GM10248 (cell line): ENCODE measurements around the gene ATXN7L2.

Source experiments
- CTCF ChIA-PET: fragments of 300-600 bp; sonication (Branson Sonifier 250); formaldehyde crosslinking; extraction: SDS; loops from one replicate; lab custom pipeline; 2021; ENCODE audit warnings: antibody characterized with exemption; lab: Yijun Ruan, JAX
- POLR2A ChIA-PET: fragments of 350-650 bp; sonication (Branson Sonifier 250); formaldehyde crosslinking; extraction: SDS; loops from one replicate; lab custom pipeline; 2020; ENCODE audit warnings: antibody characterized with exemption; lab: Yijun Ruan, JAX
- DNase-seq: peaks from one replicate; pipeline ENCODE4 v3.0.0; 2012; ENCODE audit errors: extremely low spot score
- CTCF ChIP-seq: IDR thresholded peaks from 2 replicates; pipeline ENCODE4 v1.5.1; 2012; ENCODE audit warnings: mild to moderate bottlenecking, low read depth; ENCODE audit errors: extremely low read depth, missing control alignments, control extremely low read depth

The ATXN7L2 gene

GRCh38 chr1:109503935-109504334 is 20.2 kb downstream of the ATXN7L2 start:
- TF ChIP-seq CTCF: no peak
- CTCF ChIA-PET: interaction anchor here (0.7 to 43.8 kb wide), 5 partner anchors 9 to 481 kb away, joined by 4 to 1898 read pairs (median 19); partner anchors contain the start of genes AHCYL1, CYB561D1 and GPR61
- POLR2A ChIA-PET: no interaction called here
- no peak for DNase-seq

- POLR2A ChIA-PET: no interaction called here
- no peak for DNase-seq
- CTCF ChIA-PET: interaction anchor here (0.8 to 43.8 kb wide), 5 partner anchors 10 to 136 kb away, joined by 3 to 1898 read pairs (median 19); partner anchors contain the start of genes CYB561D1 and GPR61
- no peak for TF ChIP-seq CTCF
Measured at GRCh38 chr1:109504974-109505373, 21.3 kb downstream of the ATXN7L2 start.

- POLR2A ChIA-PET: interaction anchor here (0.5 kb wide), 1 partner anchor 17 kb away, joined by 4 read pairs; no protein-coding TSS in a partner anchor
- no peak for DNase-seq
Measured at GRCh38 chr1:109508001-109508872, 24.5 kb downstream of the ATXN7L2 start.

GRCh38 chr1:109508873-109509175 is 25.1 kb downstream of the ATXN7L2 start:
- no peak for DNase-seq
- no peak for TF ChIP-seq CTCF
- ChIA-PET CTCF (interaction anchor here (1.1 to 43.8 kb wide), 4 partner anchors 13 to 265 kb away, joined by 4 to 1898 read pairs (median 206); partner anchors contain the start of genes CYB561D1 and GPR61), POLR2A (interaction anchor here (0.5 to 1.0 kb wide), 2 partner anchors 16 to 23 kb away, joined by 3 to 4 read pairs; no protein-coding TSS in a partner anchor)

More at GRCh38 chr1:109508001-109508872, 24.5 kb downstream of the ATXN7L2 start:
- no peak for TF ChIP-seq CTCF
- CTCF ChIA-PET: interaction anchor here (1.6 to 43.8 kb wide), 4 partner anchors 8 to 132 kb away, joined by 7 to 1898 read pairs (median 207); partner anchors contain the start of genes CYB561D1 and GPR61

GRCh38 chr1:109509176-109510134 is 25.8 kb downstream of the ATXN7L2 start, which contains the start of gene AMIGO1:
Gene AMIGO1 (minus strand): TSS chr1:109509727. CDS start chr1:109508912, 815 bp downstream.
- peak; percentile 75 for DNase-seq
- CTCF ChIA-PET: interaction anchor here (1.1 to 43.8 kb wide), 5 partner anchors 11 to 265 kb away, joined by 3 to 1898 read pairs (median 4); partner anchors contain the start of genes CYB561D1 and GPR61
- TF ChIP-seq CTCF: no peak
- POLR2A ChIA-PET: interaction anchor here (0.5 to 1.0 kb wide), 2 partner anchors 16 to 24 kb away, joined by 3 to 4 read pairs; no protein-coding TSS in a partner anchor
